SK-N-SH (cell line): ENCODE results near the gene ANKRD34A. TPM values are rescaled to one million over a fixed set of nuclear protein-coding genes. Genes with fewer than 3 reads are reported as not detected.

Source experiments
- CTCF ChIA-PET: fragments of 300-600, 350-600 bp; formaldehyde crosslinking; extraction: SDS; loops from one replicate; lab custom pipeline; 2021; lab: Yijun Ruan, JAX
- POLR2A ChIA-PET: fragments of 350-600 bp; sonication (Branson Sonifier 250); formaldehyde crosslinking; extraction: SDS; loops from one replicate; lab custom pipeline; 2020; ENCODE audit warnings: antibody characterized with exemption, inconsistent platforms; lab: Yijun Ruan, JAX
- DNase-seq: peaks from one replicate; pipeline ENCODE4 v3.0.0; 2012
- H2AFZ ChIP-seq: fragments of 200-600 bp; sonication (generic); 2 replicates; pipeline ENCODE4 v1.8.1; 2016; ENCODE audit warnings: antibody characterized with exemption, mild to moderate bottlenecking, low read depth
- H3F3A ChIP-seq: fragments of 200-600 bp; sonication (generic); replicated peaks from 2 replicates; pipeline ENCODE3; 2016; ENCODE audit warnings: antibody characterized with exemption, mild to moderate bottlenecking; ENCODE audit not compliant: insufficient read depth
- H3K27ac ChIP-seq, 2 experiments: fragments of 200-500 bp in 1 of 2; fragments of 200-600 bp in 1 of 2; sonication (Bioruptor generic) in 1 of 2; sonication (generic), shearing (Covaris generic) in 1 of 2; 2 replicates each; pipeline versions ENCODE4 v1.5.1 to v1.6.1; 2014 to 2016; ENCODE audit warnings: low read depth in 2 of 2, inconsistent platforms in 1 of 2, low read length in 1 of 2, mild to moderate bottlenecking in 1 of 2, mixed read lengths in 1 of 2
- H3K27me3 ChIP-seq: fragments of 200-600 bp; sonication (generic), shearing (Covaris generic); 2 replicates; pipeline ENCODE4 v1.6.1; 2016; ENCODE audit warnings: mixed run types; ENCODE audit not compliant: insufficient read depth
- H3K36me3 ChIP-seq, 2 experiments: fragments of 200-500 bp in 1 of 2; fragments of 200-600 bp in 1 of 2; sonication (Bioruptor generic) in 1 of 2; sonication (generic) in 1 of 2; replicated peaks in 1 of 2; 2 replicates each; pipeline versions ENCODE3 to v1.5.1; 2014 to 2016; ENCODE audit warnings: low read length in 1 of 2, mild to moderate bottlenecking in 1 of 2; ENCODE audit not compliant: insufficient read depth in 2 of 2, control insufficient read depth in 1 of 2
- H3K4me1 ChIP-seq, 2 experiments: fragments of 200-500 bp in 1 of 2; fragments of 200-600 bp in 1 of 2; sonication (Bioruptor generic) in 1 of 2; sonication (generic), shearing (Covaris generic) in 1 of 2; 2 replicates each; pipeline versions ENCODE4 v1.5.1 to v1.6.1; 2014 to 2016; ENCODE audit warnings: low read depth in 1 of 2, low read length in 1 of 2, mixed run types in 1 of 2; ENCODE audit not compliant: insufficient read depth in 2 of 2, control insufficient read depth in 1 of 2
- H3K4me2 ChIP-seq: fragments of 200-600 bp; sonication (generic), shearing (Covaris generic); 2 replicates; pipeline ENCODE4 v1.6.1; 2017; ENCODE audit warnings: mixed run types
- H3K4me3 ChIP-seq, 2 experiments: fragments of 200-500 bp in 1 of 2; fragments of 200-600 bp in 1 of 2; sonication (Bioruptor generic) in 1 of 2; sonication (generic), shearing (Covaris generic) in 1 of 2; 2 replicates each; pipeline versions ENCODE4 v1.5.1 to v1.8.1; 2014 to 2016; ENCODE audit warnings: low read depth in 2 of 2, inconsistent platforms in 1 of 2, low read length in 1 of 2, mild to moderate bottlenecking in 1 of 2, mixed read lengths in 1 of 2, moderate library complexity in 1 of 2
- H3K79me2 ChIP-seq: fragments of 200-600 bp; sonication (generic); 2 replicates; pipeline ENCODE4 v1.8.1; 2017; ENCODE audit warnings: mild to moderate bottlenecking; ENCODE audit not compliant: insufficient read depth
- H3K9ac ChIP-seq: fragments of 200-600 bp; sonication (generic); 2 replicates; pipeline ENCODE4 v1.6.1; 2017; ENCODE audit warnings: mixed run types
- H3K9me2 ChIP-seq: fragments of 200-600 bp; sonication (generic); 2 replicates; pipeline ENCODE4 v1.6.1; 2017; ENCODE audit warnings: mixed run types
- H3K9me3 ChIP-seq: fragments of 200-600 bp; sonication (generic); 2 replicates; pipeline ENCODE4 v1.6.1; 2017; ENCODE audit warnings: mixed run types, mild to moderate bottlenecking, moderate library complexity
- H4K20me1 ChIP-seq: fragments of 200-600 bp; sonication (generic); 2 replicates; pipeline ENCODE4 v1.6.1; 2017; ENCODE audit warnings: mild to moderate bottlenecking, mixed run types; ENCODE audit not compliant: insufficient read depth
- GABPA ChIP-seq: IDR thresholded peaks from 2 replicates; pipeline ENCODE4 v1.4.0; 2012; ENCODE audit warnings: low read depth, mild to moderate bottlenecking
- JUND ChIP-seq: IDR thresholded peaks from 2 replicates; pipeline ENCODE4 v1.4.0; 2012
- MEF2A ChIP-seq: IDR thresholded peaks from 2 replicates; pipeline ENCODE4 v1.4.0; 2012; ENCODE audit warnings: low read depth, borderline replicate concordance
- NFIC ChIP-seq: IDR thresholded peaks from 2 replicates; pipeline ENCODE4 v1.4.0; 2012; ENCODE audit warnings: borderline replicate concordance
- NRF1 ChIP-seq: IDR thresholded peaks from 2 replicates; pipeline ENCODE4 v1.6.1; 2012; ENCODE audit warnings: low read depth, mild to moderate bottlenecking, low read length
- RCOR1 ChIP-seq: fragments of 150-350 bp; IDR thresholded peaks from 2 replicates; pipeline ENCODE4 v1.6.1; 2017; ENCODE audit warnings: antibody characterized with exemption, low read length
- RFX5 ChIP-seq: IDR thresholded peaks from 2 replicates; pipeline ENCODE4 v1.6.1; 2012; ENCODE audit warnings: mild to moderate bottlenecking, improper control_type of control experiment, low read length
- RXRA ChIP-seq: IDR thresholded peaks from 2 replicates; pipeline ENCODE4 v1.4.0; 2012; ENCODE audit warnings: low read depth, mild to moderate bottlenecking, borderline replicate concordance
- SMC3 ChIP-seq: IDR thresholded peaks from 2 replicates; pipeline ENCODE4 v1.6.1; 2012; ENCODE audit warnings: low read depth, low read length, improper control_type of control experiment
- TCF12 ChIP-seq: IDR thresholded peaks from 2 replicates; pipeline ENCODE4 v1.4.0; 2012
- YY1 ChIP-seq: IDR thresholded peaks from 2 replicates; pipeline ENCODE4 v1.4.0; 2012; ENCODE audit warnings: low read depth, mild to moderate bottlenecking
- WGBS: methylation state at CpG from one replicate; pipeline ENCODE4 v1.1.6; 2017; ENCODE audit warnings: low lambda C conversion rate; 5-methylcytosine and 5-hydroxymethylcytosine counted together
- polyA plus RNA-seq, 3 experiments: library from polyadenylated mRNA; depleted of rRNA; stranded (reverse); fragments of >200 nt; gene quantifications; 2 replicates each; pipeline ENCODE4 v1.2.3, GENCODE V29; 2012
- TF ChIP-seq, protein P1 (sequence below): IDR thresholded peaks from 2 replicates; pipeline ENCODE4 v1.4.0; 2012; ENCODE audit warnings: low read depth, borderline replicate concordance
- TF ChIP-seq, protein P2 (sequence below): IDR thresholded peaks from 2 replicates; pipeline ENCODE4 v1.6.1; 2012; ENCODE audit warnings: mild to moderate bottlenecking, low read depth, low read length, moderate library complexity
- TF ChIP-seq, protein P3 (sequence below): IDR thresholded peaks from 2 replicates; pipeline ENCODE4 v1.4.0; 2012; ENCODE audit warnings: low read depth

The ANKRD34A gene
- polyA plus RNA-seq, 1 of the 3 experiments (the other 2 are of a cell fraction) = 2.6 TPM

DNA sequence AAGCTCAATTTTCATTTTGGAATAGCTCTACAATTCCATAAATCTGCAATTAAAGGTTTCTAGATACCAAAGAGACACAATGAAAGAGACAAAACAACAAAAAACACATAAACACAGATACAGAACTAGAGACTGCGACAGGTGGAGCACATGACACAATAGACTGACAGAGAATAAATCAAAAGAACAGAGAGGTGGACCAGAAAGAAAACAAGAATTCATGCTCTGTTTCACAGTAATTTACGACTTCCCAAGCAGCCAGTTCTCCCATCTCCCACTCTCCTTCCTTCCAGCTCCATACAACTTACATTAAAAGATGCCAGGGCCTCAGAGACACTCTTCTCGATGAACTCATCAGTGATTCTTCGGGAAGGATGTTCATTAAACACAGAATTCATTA lies 22.0 kb downstream of the ANKRD34A start:
- POLR2A ChIA-PET = interaction anchor here (2.1 kb wide), 1 partner anchor 14 kb away, joined by 6 read pairs; the partner anchor contains the start of gene RBM8A
- no peaks in the 10 kb centered on the region for H4K20me1 ChIP-seq
- H3K9ac ChIP-seq = no peak overlapping the region
- no peak overlapping the region for H3K4me3 ChIP-seq
- CTCF ChIA-PET = interaction anchor here (1.2 to 2.1 kb wide), 3 partner anchors 11 to 35 kb away, joined by 4 to 8 read pairs (median 4); partner anchors contain the start of gene RBM8A
- WGBS = 89% methylated on average over 4 of the region's 4 CpGs
- no peak overlapping the region for H2AFZ ChIP-seq
- H3K4me1 ChIP-seq = no peaks in the 10 kb centered on the region
- H3K4me2 ChIP-seq = no peak overlapping the region
- no peaks in the 10 kb centered on the region for H3K9me3 ChIP-seq
- peaks cover 32% of the 10 kb centered on the region for H3K79me2 ChIP-seq
- no peak for DNase-seq
- no peak overlapping the region for H3K27ac ChIP-seq
- no peaks in the 10 kb centered on the region for H3K9me2 ChIP-seq
- H3F3A ChIP-seq = no peaks in the 10 kb centered on the region
- no peak for TF ChIP-seq RFX5
- TF ChIP-seq, protein P1, sequence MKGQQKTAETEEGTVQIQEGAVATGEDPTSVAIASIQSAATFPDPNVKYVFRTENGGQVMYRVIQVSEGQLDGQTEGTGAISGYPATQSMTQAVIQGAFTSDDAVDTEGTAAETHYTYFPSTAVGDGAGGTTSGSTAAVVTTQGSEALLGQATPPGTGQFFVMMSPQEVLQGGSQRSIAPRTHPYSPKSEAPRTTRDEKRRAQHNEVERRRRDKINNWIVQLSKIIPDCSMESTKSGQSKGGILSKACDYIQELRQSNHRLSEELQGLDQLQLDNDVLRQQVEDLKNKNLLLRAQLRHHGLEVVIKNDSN = no peak
- no peaks in the 10 kb centered on the region for H3K27me3 ChIP-seq
- peaks cover 18 to 28% of the 10 kb centered on the region in 2 experiments for H3K36me3 ChIP-seq

- POLR2A ChIA-PET = no interaction called here
Observed at GRCh38 chr1:145937436-145937835, 26.9 kb downstream of the ANKRD34A start.

More at GRCh38 chr1:145937436-145937835, 26.9 kb downstream of the ANKRD34A start:
- no peaks in the 10 kb centered on the region for H3K79me2 ChIP-seq
- no peaks in the 10 kb centered on the region for H3K9me3 ChIP-seq
- H3K27me3 ChIP-seq = no peaks in the 10 kb centered on the region
- no peak for DNase-seq
- H3K4me1 ChIP-seq = no peaks in the 10 kb centered on the region
- H3K4me3 ChIP-seq = no peak overlapping the region
- H3K4me2 ChIP-seq = no peak overlapping the region
- no peaks in the 10 kb centered on the region for H4K20me1 ChIP-seq
- H3K9ac ChIP-seq = no peak overlapping the region
- H3K27ac ChIP-seq = no peak overlapping the region
- peaks cover 6% of the 10 kb centered on the region for H3F3A ChIP-seq
- H3K36me3 ChIP-seq = peaks cover 18 to 32% of the 10 kb centered on the region in 2 experiments
- no peaks in the 10 kb centered on the region for H3K9me2 ChIP-seq
- TF ChIP-seq, protein P2, sequence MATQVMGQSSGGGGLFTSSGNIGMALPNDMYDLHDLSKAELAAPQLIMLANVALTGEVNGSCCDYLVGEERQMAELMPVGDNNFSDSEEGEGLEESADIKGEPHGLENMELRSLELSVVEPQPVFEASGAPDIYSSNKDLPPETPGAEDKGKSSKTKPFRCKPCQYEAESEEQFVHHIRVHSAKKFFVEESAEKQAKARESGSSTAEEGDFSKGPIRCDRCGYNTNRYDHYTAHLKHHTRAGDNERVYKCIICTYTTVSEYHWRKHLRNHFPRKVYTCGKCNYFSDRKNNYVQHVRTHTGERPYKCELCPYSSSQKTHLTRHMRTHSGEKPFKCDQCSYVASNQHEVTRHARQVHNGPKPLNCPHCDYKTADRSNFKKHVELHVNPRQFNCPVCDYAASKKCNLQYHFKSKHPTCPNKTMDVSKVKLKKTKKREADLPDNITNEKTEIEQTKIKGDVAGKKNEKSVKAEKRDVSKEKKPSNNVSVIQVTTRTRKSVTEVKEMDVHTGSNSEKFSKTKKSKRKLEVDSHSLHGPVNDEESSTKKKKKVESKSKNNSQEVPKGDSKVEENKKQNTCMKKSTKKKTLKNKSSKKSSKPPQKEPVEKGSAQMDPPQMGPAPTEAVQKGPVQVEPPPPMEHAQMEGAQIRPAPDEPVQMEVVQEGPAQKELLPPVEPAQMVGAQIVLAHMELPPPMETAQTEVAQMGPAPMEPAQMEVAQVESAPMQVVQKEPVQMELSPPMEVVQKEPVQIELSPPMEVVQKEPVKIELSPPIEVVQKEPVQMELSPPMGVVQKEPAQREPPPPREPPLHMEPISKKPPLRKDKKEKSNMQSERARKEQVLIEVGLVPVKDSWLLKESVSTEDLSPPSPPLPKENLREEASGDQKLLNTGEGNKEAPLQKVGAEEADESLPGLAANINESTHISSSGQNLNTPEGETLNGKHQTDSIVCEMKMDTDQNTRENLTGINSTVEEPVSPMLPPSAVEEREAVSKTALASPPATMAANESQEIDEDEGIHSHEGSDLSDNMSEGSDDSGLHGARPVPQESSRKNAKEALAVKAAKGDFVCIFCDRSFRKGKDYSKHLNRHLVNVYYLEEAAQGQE = no peak
- TF ChIP-seq MEF2A = no peak
- no peak for TF ChIP-seq TCF12
- TF ChIP-seq JUND = no peak
- no peak for TF ChIP-seq YY1
- no peak for TF ChIP-seq NFIC
- TF ChIP-seq, protein P1 = no peak
- no peak for TF ChIP-seq RCOR1
- TF ChIP-seq RXRA = no peak
- TF ChIP-seq NRF1 = no peak
- TF ChIP-seq, protein P3, sequence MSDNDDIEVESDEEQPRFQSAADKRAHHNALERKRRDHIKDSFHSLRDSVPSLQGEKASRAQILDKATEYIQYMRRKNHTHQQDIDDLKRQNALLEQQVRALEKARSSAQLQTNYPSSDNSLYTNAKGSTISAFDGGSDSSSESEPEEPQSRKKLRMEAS = no peak
- no peak for TF ChIP-seq GABPA
- no peak for TF ChIP-seq SMC3
- CTCF ChIA-PET = no interaction called here
- WGBS = 100% methylated on average over 1 of the region's 1 CpG
- no peak overlapping the region for H2AFZ ChIP-seq
